H9 (cell line): ENCODE results near the gene LPP. TPM values are rescaled to one million over a fixed set of nuclear protein-coding genes. Genes with fewer than 3 reads are reported as not detected.

ENCODE experiments used
- DNase-seq: peaks from one replicate; pipeline ENCODE4 v3.0.0-alpha.2; 2017
- H2AFZ ChIP-seq: one replicate; pipeline ENCODE4 v1.6.1; 2013; ENCODE audit warnings: mild to moderate bottlenecking, low read length, control low read depth, moderate library complexity
- H2AK5ac ChIP-seq: 2 replicates; pipeline ENCODE4 v1.6.1; 2013; ENCODE audit warnings: low read length, control low read depth, mixed read lengths; ENCODE audit not compliant: insufficient read length
- H2BK120ac ChIP-seq: one replicate; pipeline ENCODE4 v1.6.1; 2013; ENCODE audit warnings: low read depth, mild to moderate bottlenecking, low read length, control low read depth, inconsistent platforms; ENCODE audit not compliant: poor library complexity, severe bottlenecking
- H2BK12ac ChIP-seq: 2 replicates; pipeline ENCODE4 v1.6.1; 2013; ENCODE audit warnings: low read length, control low read depth, mixed read lengths, low read depth; ENCODE audit not compliant: insufficient read length
- H2BK15ac ChIP-seq: 2 replicates; pipeline ENCODE4 v1.6.1; 2013; ENCODE audit warnings: low read depth, low read length, control low read depth
- H2BK20ac ChIP-seq: one replicate; pipeline ENCODE4 v1.6.1; 2013; ENCODE audit warnings: low read depth, mild to moderate bottlenecking, low read length, control low read depth, inconsistent platforms; ENCODE audit not compliant: poor library complexity, severe bottlenecking
- H2BK5ac ChIP-seq: 2 replicates; pipeline ENCODE4 v1.6.1; 2013; ENCODE audit warnings: low read length, control low read depth, mixed read lengths; ENCODE audit not compliant: insufficient read length
- H3K14ac ChIP-seq: 2 replicates; pipeline ENCODE4 v1.6.1; 2013; ENCODE audit warnings: low read length, control low read depth; ENCODE audit not compliant: insufficient read depth
- H3K18ac ChIP-seq: 2 replicates; pipeline ENCODE4 v1.6.1; 2013; ENCODE audit warnings: low read depth, mild to moderate bottlenecking, mixed read lengths, low read length, control low read depth; ENCODE audit not compliant: insufficient read length
- H3K23ac ChIP-seq: 2 replicates; pipeline ENCODE4 v1.6.1; 2013; ENCODE audit warnings: low read length, control low read depth, mixed read lengths, low read depth; ENCODE audit not compliant: insufficient read length
- H3K23me2 ChIP-seq: 2 replicates; pipeline ENCODE4 v1.6.1; 2013; ENCODE audit warnings: low read depth, mild to moderate bottlenecking, mixed read lengths, low read length, control low read depth; ENCODE audit not compliant: insufficient read length, poor library complexity, severe bottlenecking
- H3K27ac ChIP-seq: 2 replicates; pipeline ENCODE4 v1.5.1; 2013; ENCODE audit warnings: low read length, control low read depth, mixed read lengths, low read depth; ENCODE audit not compliant: insufficient read length
- H3K27me3 ChIP-seq: 2 replicates; pipeline ENCODE4 v1.6.1; 2013; ENCODE audit warnings: low read length, control low read depth, inconsistent platforms; ENCODE audit not compliant: insufficient read depth
- H3K4ac ChIP-seq: 2 replicates; pipeline ENCODE4 v1.6.1; 2013; ENCODE audit warnings: low read depth, mild to moderate bottlenecking, control low read depth, inconsistent platforms, low read length, moderate library complexity
- H3K4me1 ChIP-seq: 2 replicates; pipeline ENCODE4 v1.6.1; 2013; ENCODE audit warnings: low read length, control low read depth, inconsistent platforms; ENCODE audit not compliant: insufficient read depth
- H3K4me2 ChIP-seq: 2 replicates; pipeline ENCODE4 v1.6.1; 2013; ENCODE audit warnings: low read length, control low read depth, mixed read lengths; ENCODE audit not compliant: insufficient read length, insufficient read depth
- H3K56ac ChIP-seq: 2 replicates; pipeline ENCODE4 v1.6.1; 2013; ENCODE audit warnings: low read depth, mild to moderate bottlenecking, mixed read lengths, low read length, control low read depth; ENCODE audit not compliant: insufficient read length
- H3K79me1 ChIP-seq: 2 replicates; pipeline ENCODE4 v1.6.1; 2013; ENCODE audit warnings: low read depth, mild to moderate bottlenecking, moderate library complexity, low read length, control low read depth, inconsistent platforms; ENCODE audit not compliant: insufficient read depth, poor library complexity, severe bottlenecking
- H3K79me2 ChIP-seq: 2 replicates; pipeline ENCODE4 v1.6.1; 2013; ENCODE audit warnings: low read length, control low read depth, inconsistent platforms; ENCODE audit not compliant: insufficient read depth
- H3K9ac ChIP-seq: 2 replicates; pipeline ENCODE4 v1.6.1; 2013; ENCODE audit warnings: low read length, control low read depth, mixed read lengths; ENCODE audit not compliant: insufficient read length; ENCODE audit errors: extremely low read depth
- H3K9me3 ChIP-seq: one replicate; pipeline ENCODE4 v1.6.1; 2013; ENCODE audit warnings: low read depth, low read length, inconsistent platforms; ENCODE audit not compliant: control insufficient read depth
- H3T11ph ChIP-seq: one replicate; pipeline ENCODE4 v1.6.1; 2013; ENCODE audit warnings: mild to moderate bottlenecking, low read length, control low read depth, inconsistent platforms
- H4K20me1 ChIP-seq: one replicate; pipeline ENCODE4 v1.6.1; 2013; ENCODE audit not compliant: control insufficient read depth, insufficient read length, insufficient read depth
- H4K5ac ChIP-seq: 2 replicates; pipeline ENCODE4 v1.6.1; 2013; ENCODE audit warnings: low read depth, mild to moderate bottlenecking, mixed read lengths, low read length, control low read depth; ENCODE audit not compliant: insufficient read length
- H4K8ac ChIP-seq: replicated peaks from 2 replicates; pipeline ENCODE4 v1.6.1; 2013; ENCODE audit warnings: low read length, control low read depth, mixed read lengths, low read depth; ENCODE audit not compliant: insufficient read length
- H4K91ac ChIP-seq: 2 replicates; pipeline ENCODE4 v1.6.1; 2013; ENCODE audit warnings: low read depth, mild to moderate bottlenecking, moderate library complexity, mixed read lengths, low read length, control low read depth; ENCODE audit not compliant: insufficient read length
- H3K27ac Mint-ChIP-seq, 3 experiments: 2 replicates in 2 of 3; 3 replicates in 1 of 3; pipeline ENCODE4 v1.8.0; 2020 to 2021; ENCODE audit warnings: mixed read lengths in 3 of 3, mild to moderate bottlenecking in 1 of 3, moderate library complexity in 1 of 3
- H3K27me3 Mint-ChIP-seq: 2 replicates; pipeline ENCODE4 v1.8.0; 2021; ENCODE audit warnings: low read depth, mild to moderate bottlenecking, moderate library complexity, mixed read lengths
- H3K36me3 Mint-ChIP-seq, 3 experiments: 2 replicates in 2 of 3; 3 replicates in 1 of 3; pipeline ENCODE4 v1.8.0; 2020 to 2021; ENCODE audit warnings: low read depth in 3 of 3, mixed read lengths in 3 of 3; ENCODE audit not compliant: insufficient read depth in 1 of 3
- H3K4me1 Mint-ChIP-seq, 2 experiments: 2 replicates each; pipeline ENCODE4 v1.8.0; 2020; ENCODE audit warnings: mixed read lengths in 2 of 2
- H3K4me3 Mint-ChIP-seq, 2 experiments: 2 replicates in 1 of 2; 3 replicates in 1 of 2; pipeline ENCODE4 v1.8.0; 2020 to 2021; ENCODE audit warnings: mild to moderate bottlenecking in 2 of 2, mixed read lengths in 2 of 2, moderate library complexity in 1 of 2
- H3K9me3 Mint-ChIP-seq, 2 experiments: 2 replicates in 1 of 2; 3 replicates in 1 of 2; pipeline ENCODE4 v1.8.0; 2020; ENCODE audit warnings: mild to moderate bottlenecking in 2 of 2, mixed read lengths in 2 of 2, moderate library complexity in 1 of 2
- WGBS: extraction: QIAGEN DNeasy Blood & Tissue Kit; methylation state at CpG from one replicate; pipeline ENCODE4 v1.1.7; 2013; ENCODE audit warnings: missing lambda C conversion rate, low lambda C conversion rate, mixed read lengths; ENCODE audit not compliant: insufficient read length; ENCODE audit errors: extremely low coverage; 5-methylcytosine and 5-hydroxymethylcytosine counted together
- total RNA-seq: library from RNA; stranded (reverse); gene quantifications from 2 replicates; pipeline ENCODE4 v1.2.1, GENCODE V29; 2021
- TF ChIP-seq, protein P1 (sequence below): fragments of 200-600 bp; sonication (generic); conservative IDR thresholded peaks from 3 replicates; pipeline ENCODE4 v1.8.0; 2021; ENCODE audit warnings: antibody characterized with exemption, mild to moderate bottlenecking

The LPP gene
- total RNA-seq, 1 experiment from 2014 or later: 64.6 TPM

DNA sequence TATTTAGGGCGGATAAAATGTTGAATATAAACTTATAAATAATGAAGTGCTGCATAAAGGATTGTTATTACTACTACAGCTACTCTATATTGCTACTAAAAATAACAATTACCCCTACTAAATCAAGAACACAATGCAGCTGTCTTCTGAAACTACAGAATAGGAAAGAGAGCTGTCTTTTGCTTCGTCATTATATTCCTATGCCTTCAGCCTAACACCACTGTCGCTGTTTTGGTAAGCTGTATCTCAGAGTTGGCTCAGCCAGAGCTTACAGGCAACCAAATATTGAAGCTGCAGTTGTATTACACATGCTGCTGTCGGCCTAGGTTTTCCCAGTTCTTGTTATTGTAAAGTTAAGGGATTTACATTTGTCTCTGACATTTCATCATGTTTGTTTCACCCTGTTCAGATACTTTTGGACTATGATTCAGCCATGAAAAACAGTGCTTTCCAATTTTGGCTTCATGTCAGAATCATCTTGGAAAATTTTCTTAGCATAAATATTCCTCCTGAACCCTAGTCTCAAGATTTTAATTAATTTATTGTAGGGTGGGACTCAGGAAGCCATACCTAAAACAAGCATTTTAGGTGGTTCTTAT lies 31.3 kb upstream of the LPP start:
- Mint-ChIP-seq H3K9me3 (no peaks in the 10 kb centered on the region), H3K27me3 (no peaks in the 10 kb centered on the region), H3K36me3 (no peaks in the 10 kb centered on the region), H3K27ac (no peak overlapping the region), H3K4me3 (no peak overlapping the region), H3K4me1 (peaks cover 24 to 26% of the 10 kb centered on the region in 2 experiments)
- WGBS: no CpG with 5 or more reads among the region's 4 CpGs
- Histone ChIP-seq H2BK120ac (no peak overlapping the region), H2AK5ac (no peak overlapping the region), H4K91ac (no peak overlapping the region), H3K27ac (no peak overlapping the region), H3K56ac (no peak overlapping the region), H2BK15ac (no peak overlapping the region), H3K23ac (no peak overlapping the region), H3K9ac (no peak overlapping the region), H3K79me2 (no peaks in the 10 kb centered on the region), H4K8ac (no peak overlapping the region), H4K20me1 (no peaks in the 10 kb centered on the region), H2AFZ (no peak overlapping the region), H3K4me2 (no peak overlapping the region), H4K5ac (no peak overlapping the region), H2BK20ac (no peak overlapping the region), H3K4ac (no peak overlapping the region), H3K14ac (no peak overlapping the region), H2BK5ac (no peak overlapping the region), H3K23me2 (no peaks in the 10 kb centered on the region), H2BK12ac (no peak overlapping the region), H3K18ac (no peak overlapping the region), H3K9me3 (no peaks in the 10 kb centered on the region), H3T11ph (no peak overlapping the region), H3K4me1 (peaks cover 11% of the 10 kb centered on the region; the same call in 1 of the 2 replicates), H3K27me3 (no peaks in the 10 kb centered on the region), H3K79me1 (no peaks in the 10 kb centered on the region)
- TF ChIP-seq, protein P1, sequence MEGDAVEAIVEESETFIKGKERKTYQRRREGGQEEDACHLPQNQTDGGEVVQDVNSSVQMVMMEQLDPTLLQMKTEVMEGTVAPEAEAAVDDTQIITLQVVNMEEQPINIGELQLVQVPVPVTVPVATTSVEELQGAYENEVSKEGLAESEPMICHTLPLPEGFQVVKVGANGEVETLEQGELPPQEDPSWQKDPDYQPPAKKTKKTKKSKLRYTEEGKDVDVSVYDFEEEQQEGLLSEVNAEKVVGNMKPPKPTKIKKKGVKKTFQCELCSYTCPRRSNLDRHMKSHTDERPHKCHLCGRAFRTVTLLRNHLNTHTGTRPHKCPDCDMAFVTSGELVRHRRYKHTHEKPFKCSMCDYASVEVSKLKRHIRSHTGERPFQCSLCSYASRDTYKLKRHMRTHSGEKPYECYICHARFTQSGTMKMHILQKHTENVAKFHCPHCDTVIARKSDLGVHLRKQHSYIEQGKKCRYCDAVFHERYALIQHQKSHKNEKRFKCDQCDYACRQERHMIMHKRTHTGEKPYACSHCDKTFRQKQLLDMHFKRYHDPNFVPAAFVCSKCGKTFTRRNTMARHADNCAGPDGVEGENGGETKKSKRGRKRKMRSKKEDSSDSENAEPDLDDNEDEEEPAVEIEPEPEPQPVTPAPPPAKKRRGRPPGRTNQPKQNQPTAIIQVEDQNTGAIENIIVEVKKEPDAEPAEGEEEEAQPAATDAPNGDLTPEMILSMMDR: no peak
- no peak for DNase-seq
